IMR-90 (cell line): ENCODE results near the gene PCBD1. TPM values are rescaled to one million over a fixed set of nuclear protein-coding genes. Genes with fewer than 3 reads are reported as not detected.

ENCODE experiments used
- ATAC-seq: fragments of 200-7000 bp; cut with Tn5 transposase; 2 replicates; pipeline ENCODE4 v1.9.1; 2020; ENCODE audit warnings: low read depth, mild to moderate bottlenecking, moderate library complexity
- BruUV-seq: library from RNA; stranded (reverse); fragments of 400-500 nt; replicated peaks from 2 replicates; lab custom pipeline; 2021; lab: Mats Ljungman, UMichigan
- CTCF ChIA-PET: fragments of 300-600 bp; formaldehyde crosslinking; extraction: SDS; loops from one replicate; lab custom pipeline; 2021; ENCODE audit warnings: antibody characterized with exemption; lab: Yijun Ruan, JAX
- POLR2A ChIA-PET: fragments of 300-600 bp; sonication (Branson Sonifier 250); formaldehyde crosslinking; loops from one replicate; lab custom pipeline; 2022; ENCODE audit warnings: antibody characterized with exemption; ENCODE audit not compliant: unreplicated experiment; lab: Charles Lee
- DNase-seq: peaks from one replicate; pipeline ENCODE4 v3.0.0; 2013
- H2AFZ ChIP-seq: replicated peaks from 2 replicates; pipeline ENCODE3; 2013; ENCODE audit warnings: low read length, mild to moderate bottlenecking; ENCODE audit not compliant: poor library complexity
- H2AK5ac ChIP-seq: 2 replicates; pipeline ENCODE4 v1.6.1; 2013; ENCODE audit warnings: low read depth, low read length, inconsistent platforms
- H2AK9ac ChIP-seq: replicated peaks from 2 replicates; pipeline ENCODE3; 2013; ENCODE audit warnings: mild to moderate bottlenecking, low read depth, low read length, moderate library complexity; ENCODE audit not compliant: poor library complexity
- H2BK120ac ChIP-seq: 2 replicates; pipeline ENCODE4 v1.6.1; 2013; ENCODE audit warnings: low read depth, low read length, inconsistent platforms
- H2BK15ac ChIP-seq: 3 replicates; pipeline ENCODE4 v1.6.1; 2013; ENCODE audit warnings: low read depth, low read length, inconsistent platforms
- H2BK20ac ChIP-seq: 2 replicates; pipeline ENCODE4 v1.6.1; 2013; ENCODE audit warnings: low read depth, mild to moderate bottlenecking, inconsistent platforms, low read length, moderate library complexity
- H2BK5ac ChIP-seq: 2 replicates; pipeline ENCODE4 v1.6.1; 2013; ENCODE audit warnings: mild to moderate bottlenecking, low read depth, low read length, inconsistent platforms; ENCODE audit not compliant: poor library complexity, severe bottlenecking
- H3K14ac ChIP-seq: replicated peaks from 2 replicates; pipeline ENCODE4 v1.6.1; 2013; ENCODE audit warnings: low read depth, low read length, inconsistent platforms
- H3K18ac ChIP-seq: 2 replicates; pipeline ENCODE4 v1.6.1; 2013; ENCODE audit warnings: low read depth, low read length, control low read depth
- H3K23ac ChIP-seq: 2 replicates; pipeline ENCODE4 v1.6.1; 2013; ENCODE audit warnings: low read depth, low read length, inconsistent platforms
- H3K27ac ChIP-seq: 2 replicates; pipeline ENCODE4 v1.5.1; 2013; ENCODE audit warnings: mild to moderate bottlenecking, control low read depth, low read length; ENCODE audit not compliant: insufficient read depth
- H3K27me3 ChIP-seq: 2 replicates; pipeline ENCODE4 v1.6.1; 2013; ENCODE audit warnings: low read length; ENCODE audit not compliant: control insufficient read depth, insufficient read depth
- H3K36me3 ChIP-seq: 2 replicates; pipeline ENCODE4 v1.6.1; 2013; ENCODE audit warnings: low read length, mixed read lengths; ENCODE audit not compliant: control insufficient read depth, insufficient read depth
- H3K4ac ChIP-seq: 2 replicates; pipeline ENCODE4 v1.6.1; 2013; ENCODE audit warnings: low read depth, low read length, inconsistent platforms
- H3K4me1 ChIP-seq: 2 replicates; pipeline ENCODE4 v1.6.1; 2013; ENCODE audit warnings: low read length, mixed read lengths; ENCODE audit not compliant: control insufficient read depth, insufficient read depth
- H3K4me2 ChIP-seq: 2 replicates; pipeline ENCODE4 v1.6.1; 2013; ENCODE audit warnings: low read depth, mild to moderate bottlenecking, control low read depth, low read length, moderate library complexity
- H3K4me3 ChIP-seq: 2 replicates; pipeline ENCODE4 v1.5.1; 2013; ENCODE audit warnings: low read depth, mild to moderate bottlenecking, control low read depth, low read length, moderate library complexity; ENCODE audit not compliant: insufficient read depth
- H3K56ac ChIP-seq: 2 replicates; pipeline ENCODE4 v1.6.1; 2013; ENCODE audit warnings: low read length, inconsistent platforms; ENCODE audit not compliant: insufficient read depth; ENCODE audit errors: extremely low read depth
- H3K79me1 ChIP-seq, 2 experiments: 2 replicates each; pipeline ENCODE4 v1.6.1; 2013; ENCODE audit warnings: low read length in 2 of 2, inconsistent platforms in 1 of 2, low read depth in 1 of 2
- H3K9ac ChIP-seq: 2 replicates; pipeline ENCODE4 v1.6.1; 2013; ENCODE audit warnings: low read depth, low read length, control low read depth
- H3K9me1 ChIP-seq: 2 replicates; pipeline ENCODE4 v1.6.1; 2013; ENCODE audit warnings: low read length, inconsistent platforms; ENCODE audit not compliant: insufficient read depth
- H3K9me3 ChIP-seq: 2 replicates; pipeline ENCODE4 v1.6.1; 2013; ENCODE audit warnings: low read length; ENCODE audit not compliant: control insufficient read depth, insufficient read depth
- H4K20me1 ChIP-seq: 2 replicates; pipeline ENCODE4 v1.6.1; 2013; ENCODE audit warnings: low read length, inconsistent platforms; ENCODE audit not compliant: insufficient read depth
- H4K5ac ChIP-seq: 2 replicates; pipeline ENCODE4 v1.6.1; 2013; ENCODE audit warnings: mild to moderate bottlenecking, low read depth, low read length, control low read depth
- H4K8ac ChIP-seq, 2 experiments: 2 replicates each; pipeline ENCODE4 v1.6.1; 2013; ENCODE audit warnings: low read depth in 2 of 2, low read length in 2 of 2, control low read depth in 1 of 2, inconsistent platforms in 1 of 2
- H4K91ac ChIP-seq: 2 replicates; pipeline ENCODE4 v1.6.1; 2013; ENCODE audit warnings: low read depth, low read length, inconsistent platforms; ENCODE audit not compliant: insufficient read depth
- CHD1 ChIP-seq: IDR thresholded peaks from 2 replicates; pipeline ENCODE4 v1.6.1; 2012; ENCODE audit warnings: low read depth, low read length, improper control_type of control experiment
- CTCF ChIP-seq: conservative IDR thresholded peaks from 2 replicates; pipeline ENCODE4 v1.5.1; 2012; ENCODE audit warnings: mild to moderate bottlenecking, low read depth, low read length, improper control_type of control experiment
- FOS ChIP-seq: fragments of 150-350 bp; IDR thresholded peaks from 2 replicates; pipeline ENCODE4 v1.6.1; 2016; ENCODE audit warnings: low read depth, low read length
- MAFK ChIP-seq: IDR thresholded peaks from 2 replicates; pipeline ENCODE4 v1.6.1; 2012; ENCODE audit warnings: low read depth, low read length, improper control_type of control experiment
- MXI1 ChIP-seq: IDR thresholded peaks from 2 replicates; pipeline ENCODE4 v1.6.1; 2012; ENCODE audit warnings: low read depth, mild to moderate bottlenecking, low read length, moderate library complexity, borderline replicate concordance
- POLR2A ChIP-seq: IDR thresholded peaks from 2 replicates; pipeline ENCODE4 v1.6.1; 2012; ENCODE audit warnings: mild to moderate bottlenecking, low read depth, low read length
- RCOR1 ChIP-seq: IDR thresholded peaks from 2 replicates; pipeline ENCODE4 v1.6.1; 2012; ENCODE audit warnings: mild to moderate bottlenecking, low read length, improper control_type of control experiment; ENCODE audit not compliant: insufficient replicate concordance
- SMC3 ChIP-seq: fragments of 150-350 bp; IDR thresholded peaks from 2 replicates; pipeline ENCODE4 v1.6.1; 2016; ENCODE audit warnings: low read depth, mild to moderate bottlenecking, antibody characterized with exemption, low read length, moderate library complexity
- whole genome bisulfite sequencing, 2 experiments: methylation state at CpG; one replicate each; pipeline versions ENCODE4 v1.1.5 to v1.1.7; 2013; ENCODE audit warnings: missing lambda C conversion rate in 2 of 2; ENCODE audit not compliant: insufficient read length in 1 of 2; ENCODE audit errors: extremely low coverage in 2 of 2; 5-methylcytosine and 5-hydroxymethylcytosine counted together
- dilution Hi-C: fragments of 300-500 bp; cut with HindIII; formaldehyde crosslinking; loops from one replicate; pipeline ENCODE4 v1.14.3; 2018; ENCODE audit warnings: low sequenced_read_pairs; ENCODE audit not compliant: unreplicated experiment
- in situ Hi-C: fragments of 300-500 bp; cut with MboI; formaldehyde crosslinking; loops from 3 replicates; pipeline ENCODE4 v1.14.3; 2019; ENCODE audit warnings: low sequenced_read_pairs, inconsistent platforms, mixed read lengths
- intact Hi-C: fragments of 100-400 bp; cut with micrococcal nuclease; formaldehyde crosslinking; loops from 2 replicates; pipeline ENCODE4 v1.10.0; 2022
- polyA plus RNA-seq, 3 experiments: library from polyadenylated mRNA; depleted of rRNA; stranded (reverse); fragments of >200 nt; gene quantifications; 2 replicates each; pipeline ENCODE4 v1.2.3, GENCODE V29; 2012; ENCODE audit warnings: low replicate concordance in 1 of 3
- total RNA-seq: library from RNA; depleted of rRNA; stranded (reverse); fragments of >200 nt; gene quantifications from 2 replicates; pipeline ENCODE4 v1.2.3, GENCODE V29; 2012
- TF ChIP-seq, protein P1 (sequence below): fragments of 150-350 bp; IDR thresholded peaks from 2 replicates; pipeline ENCODE4 v1.6.1; 2017; ENCODE audit warnings: mild to moderate bottlenecking, antibody characterized with exemption, low read length, low read depth

Gene PCBD1
- total and polyA plus RNA-seq, 2 of the 4 experiments (the other 2 are of a cell fraction): 15.8 to 31.6 TPM

GRCh38 chr10:70936111-70936510 lies 47.7 kb upstream of the PCBD1 start:
- dilution Hi-C loops: no loop called here
- H3K4ac ChIP-seq: no peak overlapping the region
- no peaks in the 10 kb centered on the region; the same call in 1 of the 2 replicates for H3K9me1 ChIP-seq
- no peak overlapping the region for H2BK120ac ChIP-seq
- ATAC-seq (no peak), DNase-seq (no peak)
- no peak overlapping the region for H3K18ac ChIP-seq
- H2BK5ac ChIP-seq: no peak overlapping the region
- H3K56ac ChIP-seq: no peak overlapping the region
- no peak overlapping the region for H4K5ac ChIP-seq
- H3K79me1 ChIP-seq: no peaks in the 10 kb centered on the region
- no peak overlapping the region for H2AK9ac ChIP-seq
- peaks cover 77% of the 10 kb centered on the region for H3K27me3 ChIP-seq
- H3K23ac ChIP-seq: no peak overlapping the region
- no peak overlapping the region for H3K4me3 ChIP-seq
- no peak overlapping the region for H2BK20ac ChIP-seq
- H3K27ac ChIP-seq: no peak overlapping the region
- no peak overlapping the region for H4K8ac ChIP-seq
- no peak overlapping the region for H2BK15ac ChIP-seq
- 63% methylated on average over 2 of the region's 6 CpGs; no CpG with 5 or more reads in 1 of the 2 experiments for WGBS, 2 experiments
- TF ChIP-seq MAFK: no peak
- no peak for TF ChIP-seq RCOR1
- TF ChIP-seq, protein P1, sequence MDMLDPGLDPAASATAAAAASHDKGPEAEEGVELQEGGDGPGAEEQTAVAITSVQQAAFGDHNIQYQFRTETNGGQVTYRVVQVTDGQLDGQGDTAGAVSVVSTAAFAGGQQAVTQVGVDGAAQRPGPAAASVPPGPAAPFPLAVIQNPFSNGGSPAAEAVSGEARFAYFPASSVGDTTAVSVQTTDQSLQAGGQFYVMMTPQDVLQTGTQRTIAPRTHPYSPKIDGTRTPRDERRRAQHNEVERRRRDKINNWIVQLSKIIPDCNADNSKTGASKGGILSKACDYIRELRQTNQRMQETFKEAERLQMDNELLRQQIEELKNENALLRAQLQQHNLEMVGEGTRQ: no peak
- TF ChIP-seq POLR2A: no peak
- no peak for TF ChIP-seq CHD1
- no peak for TF ChIP-seq FOS
- no peak for TF ChIP-seq MXI1
- no peak for TF ChIP-seq CTCF
- TF ChIP-seq SMC3: no peak
- no peak overlapping the region for H3K9ac ChIP-seq
- H2AK5ac ChIP-seq: no peak overlapping the region
- in situ Hi-C loops: no loop called here
- H3K9me3 ChIP-seq: no peaks in the 10 kb centered on the region
- no peak overlapping the region for H2AFZ ChIP-seq
- H3K4me1 ChIP-seq: no peaks in the 10 kb centered on the region
- ChIA-PET POLR2A (no interaction called here), CTCF (interaction anchor here (1.1 kb wide), 1 partner anchor 11 kb away, joined by 3 read pairs; no protein-coding TSS in a partner anchor)
- no peak overlapping the region for H4K91ac ChIP-seq
- no peak overlapping the region for H3K14ac ChIP-seq
- intact Hi-C loops: no loop called here
- BruUV-seq: no TSS peak
- no peaks in the 10 kb centered on the region for H3K36me3 ChIP-seq
- H3K4me2 ChIP-seq: no peak overlapping the region
- no peaks in the 10 kb centered on the region for H4K20me1 ChIP-seq
